HCT116 (cell line): ENCODE measurements around the gene ADAMTS13. TPM values are rescaled to one million over a fixed set of nuclear protein-coding genes. Genes with fewer than 3 reads are reported as not detected.

ENCODE experiments used
- ATAC-seq: fragments of 200-7000 bp; cut with Tn5 transposase; 2 replicates; pipeline ENCODE4 v1.9.1; 2020; ENCODE audit warnings: mild to moderate bottlenecking, moderate library complexity
- BruUV-seq: library from RNA; stranded (reverse); fragments of 400-500 nt; replicated peaks from 2 replicates; lab custom pipeline; 2021; lab: Mats Ljungman, UMichigan
- CTCF ChIA-PET: fragments of 300-600 bp; sonication (Branson Sonifier 250); formaldehyde crosslinking; loops from one replicate; lab custom pipeline; 2021; ENCODE audit warnings: antibody characterized with exemption; lab: Charles Lee
- POLR2A ChIA-PET: fragments of 300-600, 350-600 bp; sonication (Branson Sonifier 250); formaldehyde crosslinking; loops from one replicate; lab custom pipeline; 2021; ENCODE audit warnings: antibody characterized with exemption; lab: Charles Lee
- RAD21 ChIA-PET, 2 experiments: fragments of 300-600 bp; sonication (Branson Sonifier 250); formaldehyde crosslinking; loops; one replicate each; lab custom pipeline; 2023; ENCODE audit warnings: low total read pairs in 2 of 2; ENCODE audit not compliant: uncharacterized antibody in 2 of 2, unreplicated experiment in 2 of 2, low non-redundant PET in 1 of 2; lab: Charles Lee
- DNase-seq: peaks from one replicate; pipeline ENCODE4 v3.0.0-alpha.2; 2010; ENCODE audit warnings: low read depth, low spot score
- H2AFZ ChIP-seq: fragments of 200-600 bp; shearing (Covaris generic), sonication (generic); 2 replicates; pipeline ENCODE4 v1.6.1; 2017; ENCODE audit warnings: low read depth, mixed run types, mixed read lengths, antibody characterized with exemption, low read length; ENCODE audit not compliant: poor library complexity, severe bottlenecking
- H3K27ac ChIP-seq: 2 replicates; pipeline ENCODE4 v1.5.1; 2012; ENCODE audit warnings: low read depth, low read length
- H3K27me3 ChIP-seq: fragments of 200-600 bp; sonication (generic); 2 replicates; pipeline ENCODE4 v1.6.1; 2016; ENCODE audit warnings: mixed run types, low read length, mixed read lengths; ENCODE audit not compliant: insufficient read depth
- H3K36me3 ChIP-seq, 2 experiments: fragments of 200-500 bp in 1 of 2; fragments of 200-600 bp in 1 of 2; sonication (Bioruptor generic) in 1 of 2; sonication (generic) in 1 of 2; 2 replicates each; pipeline versions ENCODE4 v1.5.1 to v1.6.1; 2014 to 2016; ENCODE audit warnings: low read length in 2 of 2, inconsistent platforms in 1 of 2, mixed read lengths in 1 of 2, mixed run types in 1 of 2; ENCODE audit not compliant: insufficient read depth in 2 of 2, control insufficient read depth in 1 of 2
- H3K4me1 ChIP-seq, 2 experiments: fragments of 200-600 bp in 1 of 2; sonication (generic) in 1 of 2; 2 replicates each; pipeline versions ENCODE4 v1.5.1 to v1.6.1; 2012 to 2017; ENCODE audit warnings: low read length in 2 of 2, inconsistent platforms in 1 of 2, mild to moderate bottlenecking in 1 of 2, mixed read lengths in 1 of 2, mixed run types in 1 of 2, moderate library complexity in 1 of 2; ENCODE audit not compliant: insufficient read depth in 2 of 2, control insufficient read depth in 1 of 2
- H3K4me2 ChIP-seq: fragments of 200-600 bp; sonication (generic); 2 replicates; pipeline ENCODE4 v1.6.1; 2017; ENCODE audit warnings: mixed run types, low read length, mixed read lengths
- H3K4me3 ChIP-seq, 2 experiments: fragments of 200-600 bp in 1 of 2; sonication (generic) in 1 of 2; replicated peaks in 1 of 2; 2 replicates each; pipeline ENCODE4 v1.5.1; 2011 to 2016; ENCODE audit warnings: low read length in 2 of 2, control low read depth in 1 of 2, low read depth in 1 of 2, mild to moderate bottlenecking in 1 of 2, mixed read lengths in 1 of 2, mixed run types in 1 of 2
- H3K79me2 ChIP-seq: fragments of 200-600 bp; sonication (generic); 2 replicates; pipeline ENCODE4 v1.6.1; 2017; ENCODE audit warnings: mild to moderate bottlenecking, mixed run types, low read length, moderate library complexity, mixed read lengths; ENCODE audit not compliant: insufficient read depth
- H3K9ac ChIP-seq: fragments of 200-600 bp; sonication (generic); 2 replicates; pipeline ENCODE4 v1.6.1; 2016; ENCODE audit warnings: low read length, mixed read lengths
- H3K9me2 ChIP-seq: fragments of 200-600 bp; sonication (generic), shearing (Covaris generic); 2 replicates; pipeline ENCODE4 v1.6.1; 2017; ENCODE audit warnings: mixed run types, mild to moderate bottlenecking, moderate library complexity; ENCODE audit not compliant: insufficient read depth
- H3K9me3 ChIP-seq, 2 experiments: fragments of 200-500 bp in 1 of 2; fragments of 200-600 bp in 1 of 2; sonication (Bioruptor generic) in 1 of 2; sonication (generic) in 1 of 2; 2 replicates each; pipeline ENCODE4 v1.6.1; 2014 to 2017; ENCODE audit warnings: low read length in 2 of 2, mixed read lengths in 2 of 2, inconsistent platforms in 1 of 2, low read depth in 1 of 2, mild to moderate bottlenecking in 1 of 2, mixed run types in 1 of 2, moderate library complexity in 1 of 2; ENCODE audit not compliant: control insufficient read depth in 1 of 2, insufficient read depth in 1 of 2
- H4K20me1 ChIP-seq: fragments of 200-600 bp; sonication (generic), shearing (Covaris generic); 2 replicates; pipeline ENCODE4 v1.6.1; 2017; ENCODE audit warnings: mixed run types, mild to moderate bottlenecking, moderate library complexity; ENCODE audit not compliant: insufficient read depth
- ATF3 ChIP-seq: IDR thresholded peaks from 2 replicates; pipeline ENCODE4 v1.6.1; 2012
- CBX3 ChIP-seq: IDR thresholded peaks from 2 replicates; pipeline ENCODE4 v1.6.1; 2012; ENCODE audit warnings: low read depth
- ELF1 ChIP-seq: IDR thresholded peaks from 2 replicates; pipeline ENCODE4 v1.6.1; 2012; ENCODE audit warnings: low read depth, borderline replicate concordance
- EZH2 ChIP-seq: fragments of 200-600 bp; sonication (generic); IDR thresholded peaks from 2 replicates; pipeline ENCODE4 v1.6.1; 2017; ENCODE audit warnings: antibody characterized with exemption, mixed run types
- EZH2phosphoT487 ChIP-seq: fragments of 200-600 bp; IDR thresholded peaks from 2 replicates; pipeline ENCODE4 v1.6.1; 2018; ENCODE audit warnings: antibody characterized with exemption, borderline replicate concordance
- FOSL1 ChIP-seq: IDR thresholded peaks from 2 replicates; pipeline ENCODE4 v1.6.1; 2012; ENCODE audit warnings: low read depth
- MAX ChIP-seq: IDR thresholded peaks from 2 replicates; pipeline ENCODE4 v1.6.1; 2012
- POLR2A ChIP-seq: IDR thresholded peaks from 2 replicates; pipeline ENCODE4 v1.7.0; 2011; ENCODE audit warnings: borderline replicate concordance; ENCODE audit not compliant: insufficient read depth, insufficient read length; ENCODE audit errors: extremely low read depth
- RAD21 ChIP-seq: IDR thresholded peaks from 2 replicates; pipeline ENCODE4 v1.6.1; 2012; ENCODE audit warnings: low read depth, mild to moderate bottlenecking
- REST ChIP-seq: IDR thresholded peaks from 2 replicates; pipeline ENCODE4 v1.6.1; 2012; ENCODE audit warnings: low read depth
- SIN3A ChIP-seq: IDR thresholded peaks from 2 replicates; pipeline ENCODE4 v1.6.1; 2012; ENCODE audit warnings: low read depth
- SP1 ChIP-seq: IDR thresholded peaks from 2 replicates; pipeline ENCODE4 v1.6.1; 2012; ENCODE audit warnings: low read depth
- SRF ChIP-seq: IDR thresholded peaks from 2 replicates; pipeline ENCODE4 v1.6.1; 2012; ENCODE audit warnings: low read depth
- ZBTB33 ChIP-seq: IDR thresholded peaks from 2 replicates; pipeline ENCODE4 v1.6.1; 2011; ENCODE audit warnings: mild to moderate bottlenecking, low read length, moderate library complexity; ENCODE audit not compliant: insufficient replicate concordance; ENCODE audit errors: extremely low read depth
- ZFX ChIP-seq: fragments of 450-650 bp; IDR thresholded peaks from 2 replicates; pipeline ENCODE4 v1.6.1; 2017
- ZNF274 ChIP-seq: fragments of 200-500 bp; sonication (Bioruptor generic); IDR thresholded peaks from 2 replicates; pipeline ENCODE4 v1.6.1; 2014; ENCODE audit warnings: mild to moderate bottlenecking, low read depth, low read length, inconsistent platforms
- intact Hi-C: fragments of 100-400 bp; cut with micrococcal nuclease; formaldehyde crosslinking; loops from 2 replicates; pipeline ENCODE4 v1.10.0; 2022
- total RNA-seq: library from RNA; stranded (reverse); gene quantifications from one replicate; pipeline ENCODE4 v1.2.1, GENCODE V29; 2021; ENCODE audit not compliant: unreplicated experiment

The ADAMTS13 gene
- total RNA-seq, 1 experiment from 2014 or later: 9.2 TPM

GRCh38 chr9:133485531-133486260, 63.5 kb downstream of the ADAMTS13 start:
- no peaks in the 10 kb centered on the region for H4K20me1 ChIP-seq
- H3K4me1 ChIP-seq: peaks cover 17 to 22% of the 10 kb centered on the region in 2 experiments; a peak in 3 of 4 replicates
- no peaks in the 10 kb centered on the region for H3K9me3 ChIP-seq
- H3K27ac ChIP-seq: peak overlapping the region; percentile 41; the same call in 1 of the 2 replicates
- H3K9me2 ChIP-seq: no peaks in the 10 kb centered on the region
- ATAC-seq (peak; percentile 52), DNase-seq (no peak)
- H3K79me2 ChIP-seq: no peaks in the 10 kb centered on the region
- POLR2A ChIA-PET: interaction anchor here (1.3 to 1.5 kb wide), 2 partner anchors 26 to 138 kb away, joined by 4 read pairs; partner anchors contain the start of genes CACFD1, MED22 and RPL7A
- BruUV-seq: no TSS peak
- no peaks in the 10 kb centered on the region for H3K27me3 ChIP-seq
- no peaks in the 10 kb centered on the region for H3K36me3 ChIP-seq
- H3K4me3 ChIP-seq: no peak overlapping the region
- CTCF ChIA-PET: interaction anchor here (1.0 to 1.7 kb wide), 8 partner anchors 10 to 464 kb away, joined by 3 to 15 read pairs (median 6); partner anchors contain the start of gene CACFD1
- intact Hi-C loops: loop anchor here (1.0 to 5.0 kb wide), 6 partner anchors 78 to 463 kb away; partner anchors contain the start of genes SURF1, SURF2 and SURF6
- H3K9ac ChIP-seq: no peak overlapping the region
- peak overlapping the region; percentile 54 for H3K4me2 ChIP-seq
- H2AFZ ChIP-seq: peak overlapping the region; percentile 56
- RAD21 ChIA-PET: no interaction called here
- TF ChIP-seq EZH2 (no peak), EZH2phosphoT487 (no peak), CBX3 (no peak), MAX (no peak), ELF1 (no peak), FOSL1 (no peak), SIN3A (no peak), SRF (no peak), POLR2A (no peak), ZNF274 (no peak), RAD21 (no peak), ZFX (no peak), SP1 (no peak), REST (no peak), ZBTB33 (no peak), ATF3 (no peak)
